DOHH2 (cell line): ENCODE data around the gene HAND1.

Experiments
- EZH2phosphoT487 ChIP-seq: fragments of 200-600 bp; sonication (generic); IDR thresholded peaks from 2 replicates; pipeline ENCODE4 v1.6.1; 2017; ENCODE audit warnings: borderline replicate concordance, mild to moderate bottlenecking, antibody characterized with exemption, low read length, moderate library complexity, mixed read lengths
- TF ChIP-seq, protein P1 (sequence below): fragments of 200-600 bp; sonication (generic); IDR thresholded peaks from one replicate; pipeline ENCODE4 v1.5.1; 2014; ENCODE audit warnings: antibody characterized with exemption, mild to moderate bottlenecking, low read depth, low read length; ENCODE audit not compliant: poor library complexity, severe bottlenecking

DNA sequence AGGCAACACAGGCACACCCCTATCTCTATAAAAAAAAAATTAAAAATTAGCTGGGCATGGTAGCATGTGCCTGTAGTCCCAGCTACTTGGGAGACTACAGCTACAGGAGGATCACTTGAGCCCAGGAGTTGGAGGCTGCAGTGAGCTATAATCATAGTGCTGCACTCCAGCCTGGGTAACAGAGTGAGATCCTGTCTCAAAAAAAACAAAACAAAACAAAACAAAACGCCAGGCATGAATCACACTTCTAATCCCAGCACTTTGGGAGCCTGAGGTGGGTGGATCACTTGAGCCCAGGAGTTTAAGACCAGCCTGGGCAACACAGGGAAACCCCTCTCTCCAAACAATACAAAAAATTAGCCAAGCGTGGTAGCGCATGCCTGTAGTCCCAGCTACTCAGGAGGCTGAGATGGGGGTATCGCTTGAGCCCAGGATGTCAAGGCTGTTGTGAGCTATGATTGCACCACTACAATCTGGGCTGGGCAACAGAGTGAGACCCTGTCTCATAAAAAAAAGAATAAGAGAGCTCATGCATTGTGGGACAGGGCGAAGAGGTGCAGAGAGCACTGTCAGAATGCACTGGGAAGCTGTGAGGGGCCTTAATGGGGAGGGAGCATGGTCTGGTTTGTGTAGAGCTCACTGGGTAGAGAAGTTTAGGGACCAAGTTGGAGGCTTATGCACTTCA, 40.6 kb downstream of the HAND1 start:
- TF ChIP-seq, protein P1, sequence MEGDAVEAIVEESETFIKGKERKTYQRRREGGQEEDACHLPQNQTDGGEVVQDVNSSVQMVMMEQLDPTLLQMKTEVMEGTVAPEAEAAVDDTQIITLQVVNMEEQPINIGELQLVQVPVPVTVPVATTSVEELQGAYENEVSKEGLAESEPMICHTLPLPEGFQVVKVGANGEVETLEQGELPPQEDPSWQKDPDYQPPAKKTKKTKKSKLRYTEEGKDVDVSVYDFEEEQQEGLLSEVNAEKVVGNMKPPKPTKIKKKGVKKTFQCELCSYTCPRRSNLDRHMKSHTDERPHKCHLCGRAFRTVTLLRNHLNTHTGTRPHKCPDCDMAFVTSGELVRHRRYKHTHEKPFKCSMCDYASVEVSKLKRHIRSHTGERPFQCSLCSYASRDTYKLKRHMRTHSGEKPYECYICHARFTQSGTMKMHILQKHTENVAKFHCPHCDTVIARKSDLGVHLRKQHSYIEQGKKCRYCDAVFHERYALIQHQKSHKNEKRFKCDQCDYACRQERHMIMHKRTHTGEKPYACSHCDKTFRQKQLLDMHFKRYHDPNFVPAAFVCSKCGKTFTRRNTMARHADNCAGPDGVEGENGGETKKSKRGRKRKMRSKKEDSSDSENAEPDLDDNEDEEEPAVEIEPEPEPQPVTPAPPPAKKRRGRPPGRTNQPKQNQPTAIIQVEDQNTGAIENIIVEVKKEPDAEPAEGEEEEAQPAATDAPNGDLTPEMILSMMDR = no peak
- TF ChIP-seq EZH2phosphoT487 = no peak
